Right cardiac atrium (tissue), 5 donors: ENCODE data around the gene LITAF. TPM values are rescaled to one million over a fixed set of nuclear protein-coding genes. Genes with fewer than 3 reads are reported as not detected.

Source experiments
- ATAC-seq, 2 donors: fragments of 200-7000 bp; cut with Tn5 transposase; one replicate each; pipeline versions ENCODE4 v1.8.0 to v1.9.1; 2020; ENCODE audit warnings: moderate library complexity in 2 of 2, mild to moderate bottlenecking in 1 of 2
- DNase-seq, 3 donors: peaks; one replicate each; pipeline ENCODE4 v3.0.0-alpha.2; 2020
- H3K27ac ChIP-seq: one replicate; pipeline ENCODE4 v1.5.1; 2013; ENCODE audit warnings: mild to moderate bottlenecking, low read length, control low read depth, moderate library complexity
- H3K27me3 ChIP-seq: one replicate; pipeline ENCODE4 v1.6.1; 2013; ENCODE audit not compliant: control insufficient read depth, insufficient read depth
- H3K4me1 ChIP-seq: one replicate; pipeline ENCODE4 v1.6.1; 2013; ENCODE audit warnings: low read length; ENCODE audit not compliant: control insufficient read depth, insufficient read depth
- H3K4me3 ChIP-seq: one replicate; pipeline ENCODE4 v1.5.1; 2013; ENCODE audit warnings: low read length, control low read depth
- H3K9me3 ChIP-seq: one replicate; pipeline ENCODE4 v1.6.1; 2013; ENCODE audit warnings: low read length; ENCODE audit not compliant: control insufficient read depth
- WGBS: extraction: QIAGEN DNeasy Blood & Tissue Kit; methylation state at CpG from one replicate; pipeline ENCODE4 v1.1.7; 2013; 5-methylcytosine and 5-hydroxymethylcytosine counted together
- intact Hi-C, 4 donors: fragments of 100-400 bp; cut with DNase I; formaldehyde crosslinking; loops; one replicate each; pipeline versions ENCODE4 v1.11.0 to v1.14.0; 2022 to 2023
- polyA plus RNA-seq: library from polyadenylated mRNA; stranded (reverse); fragments of 200-250 nt; gene quantifications from one replicate; pipeline ENCODE4 v1.2.3, GENCODE V29; 2013
- total RNA-seq, 4 donors: library from RNA; stranded (reverse); fragmentation: NEBNext Ultra II Directional; extraction: Animal tissue kit (Norgen Biotek cat#: 25700); gene quantifications; one replicate each; pipeline ENCODE4 v1.2.1, GENCODE V29; 2021
- donor health status: healthy with polysubstance abuse.
- donor health status: DM: no; HTN: yes; CAD: no.
- donor health status: DM: no; HTN: no; CAD: no.
- donor health status: DM: no; HTN: yes; CAD: no; lungs with severe emphysema.
- donor health status: DM: yes; HTN: yes; CAD: no.

The LITAF gene
- total and polyA plus RNA-seq, 5 donors = 25.7 to 76.5 (median 57.1) TPM

DNA sequence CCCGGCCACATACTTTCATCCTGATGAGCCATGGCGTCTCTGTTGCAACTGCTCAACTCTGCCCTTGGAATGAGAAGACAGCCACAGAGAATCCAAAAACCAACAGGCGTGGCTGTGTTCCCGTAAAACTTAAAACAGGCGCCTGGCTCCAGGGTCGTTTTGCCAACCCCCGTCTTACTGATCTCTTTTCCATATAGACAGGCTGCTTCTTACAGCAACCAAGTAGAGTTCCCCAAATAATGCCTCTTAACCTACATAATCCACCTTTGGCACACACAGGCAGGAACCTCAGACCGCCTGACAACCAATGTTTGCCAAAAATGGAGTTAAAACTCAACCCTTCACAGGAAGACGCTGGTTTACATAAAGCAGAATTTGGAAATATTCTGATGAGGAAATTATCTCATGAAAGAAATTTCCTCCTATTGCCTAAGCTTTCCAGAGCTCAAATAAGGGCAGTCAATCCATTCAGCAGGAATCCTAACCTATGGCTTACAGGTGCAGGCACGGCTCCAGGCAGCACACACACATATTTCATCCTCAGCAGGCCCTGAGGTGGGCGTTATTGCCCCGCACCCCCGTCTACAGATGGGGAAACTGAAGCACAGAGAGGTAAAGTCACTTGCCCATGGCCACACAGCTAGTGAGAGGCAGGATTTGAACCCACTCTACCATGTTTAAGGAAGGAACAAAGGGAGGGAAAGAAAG is 35.8 kb downstream of the LITAF start:
- intact Hi-C loops = no loop called here
- no peak overlapping the region for H3K4me3 ChIP-seq
- DNase-seq = peak in 1 of 3 donors; percentile 18
- H3K9me3 ChIP-seq = no peaks in the 10 kb centered on the region
- peak overlapping the region; percentile 42 for H3K27ac ChIP-seq
- no peaks in the 10 kb centered on the region for H3K27me3 ChIP-seq
- no peaks in the 10 kb centered on the region for H3K4me1 ChIP-seq
- 66% methylated on average over 13 of the region's 13 CpGs for WGBS
- no peak for ATAC-seq

GRCh38 chr16:11547118-11547916 is 39.4 kb downstream of the LITAF start:
- no peak overlapping the region for H3K27ac ChIP-seq
- 84% methylated on average over 13 of the region's 13 CpGs for WGBS
- ATAC-seq = no peak

DNA sequence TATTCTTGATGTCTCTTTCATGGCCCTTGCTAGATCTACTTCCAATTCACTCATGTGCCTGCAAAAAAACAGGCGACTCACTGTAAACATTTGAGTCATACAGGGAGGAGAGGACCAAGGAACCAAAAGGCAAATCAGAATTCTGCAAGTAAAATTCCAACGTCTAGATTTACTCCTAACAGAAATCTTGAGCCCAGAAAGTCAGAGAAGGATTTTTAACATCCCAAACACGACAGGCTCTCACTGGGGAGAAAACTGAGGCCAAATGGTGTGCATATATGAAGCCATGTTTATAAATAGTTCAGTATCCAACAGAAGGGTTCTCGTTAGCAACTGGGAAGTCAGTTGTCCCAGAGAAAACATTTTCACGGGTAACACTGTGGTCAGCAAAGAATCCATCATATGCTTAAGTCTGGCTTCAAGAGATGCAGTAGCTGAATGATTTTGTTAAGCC is 40.1 kb downstream of the LITAF start:
- ATAC-seq (no peak), DNase-seq (no peak)
- Histone ChIP-seq H3K27ac (no peak overlapping the region), H3K4me1 (no peaks in the 10 kb centered on the region), H3K4me3 (no peak overlapping the region), H3K9me3 (no peaks in the 10 kb centered on the region), H3K27me3 (no peaks in the 10 kb centered on the region)
- WGBS = 46% methylated on average over 5 of the region's 5 CpGs
- intact Hi-C loops = no loop called here

More at GRCh38 chr16:11547118-11547916, 39.4 kb downstream of the LITAF start:
- no peaks in the 10 kb centered on the region for H3K9me3 ChIP-seq
- intact Hi-C loops = no loop called here
- H3K27me3 ChIP-seq = no peaks in the 10 kb centered on the region
- peak in 1 of 3 donors; percentile 30 for DNase-seq
- H3K4me3 ChIP-seq = no peak overlapping the region
- no peaks in the 10 kb centered on the region for H3K4me1 ChIP-seq

DNA sequence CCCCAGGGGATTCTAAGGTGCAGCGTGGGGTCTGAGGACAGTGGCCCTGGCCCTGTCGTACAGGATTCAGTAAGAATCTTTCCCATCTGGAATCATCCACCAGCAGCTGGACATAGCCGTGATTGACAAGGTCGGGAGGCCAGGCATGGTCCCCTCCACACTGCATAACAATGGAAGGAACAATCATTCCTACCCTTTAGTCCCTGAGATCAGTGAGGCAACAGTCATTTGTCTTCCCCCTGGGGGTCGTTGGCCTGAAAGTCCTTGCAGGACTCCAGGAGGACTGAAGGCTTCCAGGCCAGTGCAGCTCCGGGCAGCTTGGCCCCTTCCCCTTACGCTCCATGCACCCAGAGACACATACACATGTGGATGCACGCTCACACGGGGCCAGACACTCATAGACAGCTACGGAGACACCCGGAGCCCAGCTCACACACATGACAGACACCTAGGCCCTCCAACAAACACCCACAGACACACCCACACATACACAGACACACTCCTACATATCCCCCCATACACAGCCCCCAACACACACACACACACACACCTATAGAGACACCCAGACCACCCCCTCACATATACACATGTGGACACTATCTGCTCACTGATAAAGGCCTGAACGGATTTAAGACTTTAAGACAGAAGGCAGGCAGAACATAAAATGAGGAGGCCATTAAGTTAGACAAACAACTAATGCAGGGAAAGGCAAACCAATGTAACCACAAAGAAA is 42.9 kb downstream of the LITAF start:
- intact Hi-C loops = no loop called here

DNA sequence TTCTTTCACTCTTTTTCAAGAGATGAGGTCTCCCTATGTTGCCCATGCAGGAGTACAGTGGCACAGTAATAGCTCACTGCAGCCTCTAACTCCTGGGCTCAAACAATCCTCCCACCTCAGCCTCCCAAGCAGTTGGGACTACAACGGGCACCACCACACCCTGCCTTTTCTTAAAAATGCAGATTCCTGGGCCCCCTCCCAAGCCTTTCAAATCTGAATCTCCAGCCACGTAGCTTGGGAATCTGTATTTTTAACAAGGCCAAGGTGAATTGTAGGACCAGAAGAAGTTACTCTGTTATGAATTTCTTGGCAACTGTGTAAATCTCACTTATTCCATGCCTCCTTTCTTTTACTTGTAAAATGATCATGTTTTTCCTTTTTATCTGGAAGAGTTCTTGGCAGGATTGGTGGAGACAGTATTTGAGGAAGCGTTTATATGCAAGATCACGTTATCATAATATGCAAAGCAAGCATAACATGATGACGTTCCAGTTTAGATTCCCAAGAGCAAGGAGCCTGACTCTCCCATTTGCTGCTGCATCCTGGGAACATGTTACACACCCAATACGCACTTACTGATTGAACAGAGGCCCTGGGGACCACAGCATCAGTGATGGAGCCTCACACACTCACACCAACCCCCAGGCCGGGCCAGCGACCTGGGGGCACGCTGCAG is 44.5 kb downstream of the LITAF start:
- H3K9me3 ChIP-seq = no peaks in the 10 kb centered on the region
- no peak for ATAC-seq
- H3K4me1 ChIP-seq = no peaks in the 10 kb centered on the region
- H3K4me3 ChIP-seq = no peak overlapping the region
- WGBS = 50% methylated on average over 9 of the region's 9 CpGs
- DNase-seq = no peak
- intact Hi-C loops = no loop called here
- H3K27ac ChIP-seq = no peak overlapping the region
- no peaks in the 10 kb centered on the region for H3K27me3 ChIP-seq

More for the DNA sequence above, 42.9 kb downstream of the LITAF start:
- Histone ChIP-seq H3K27me3 (no peaks in the 10 kb centered on the region), H3K4me3 (no peak overlapping the region), H3K9me3 (no peaks in the 10 kb centered on the region), H3K4me1 (no peaks in the 10 kb centered on the region), H3K27ac (no peak overlapping the region)
- peak in 1 of 2 donors; percentile 15 for ATAC-seq
- 77% methylated on average over 12 of the region's 12 CpGs for WGBS
- DNase-seq = peak in 1 of 3 donors; percentile 29

GRCh38 chr16:11539641-11540050 is 47.1 kb downstream of the LITAF start:
- no peak for ATAC-seq
- Histone ChIP-seq H3K4me3 (no peak overlapping the region), H3K27ac (no peak overlapping the region), H3K9me3 (no peaks in the 10 kb centered on the region), H3K27me3 (no peaks in the 10 kb centered on the region), H3K4me1 (no peaks in the 10 kb centered on the region)
- WGBS = 53% methylated on average over 4 of the region's 4 CpGs
- no peak for DNase-seq
- intact Hi-C loops = loop anchor here in 2 of 4 donors (10.0 kb wide), 2 partner anchors 175 to 275 kb away; no protein-coding TSS in a partner anchor

DNA sequence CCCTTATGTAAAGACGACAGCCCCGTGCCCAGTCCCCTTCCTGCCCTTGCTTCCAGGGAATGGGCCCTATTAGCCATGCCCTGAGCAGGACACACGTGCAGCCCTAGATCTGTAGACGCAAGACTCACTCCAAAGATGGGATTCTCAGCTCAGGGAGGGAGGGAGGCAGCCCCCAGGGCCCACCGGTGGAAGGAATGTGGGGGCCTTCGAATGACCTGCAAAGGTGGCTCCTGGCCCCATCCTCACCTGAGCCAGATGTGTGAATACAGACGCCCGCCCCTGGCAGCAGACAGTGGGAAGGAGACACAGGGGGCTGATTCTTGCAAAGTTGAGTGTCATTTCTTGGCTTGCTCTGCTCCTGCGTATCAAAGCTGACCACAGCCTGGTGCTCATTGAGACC is 47.8 kb downstream of the LITAF start:
- Histone ChIP-seq H3K4me1 (no peaks in the 10 kb centered on the region), H3K27me3 (no peaks in the 10 kb centered on the region), H3K27ac (no peak overlapping the region), H3K9me3 (no peaks in the 10 kb centered on the region), H3K4me3 (no peak overlapping the region)
- intact Hi-C loops = loop anchor here in 2 of 4 donors (10.0 kb wide), 2 partner anchors 176 to 276 kb away; no protein-coding TSS in a partner anchor
- no peak for ATAC-seq
- 76% methylated on average over 9 of the region's 9 CpGs for WGBS
- no peak for DNase-seq

DNA sequence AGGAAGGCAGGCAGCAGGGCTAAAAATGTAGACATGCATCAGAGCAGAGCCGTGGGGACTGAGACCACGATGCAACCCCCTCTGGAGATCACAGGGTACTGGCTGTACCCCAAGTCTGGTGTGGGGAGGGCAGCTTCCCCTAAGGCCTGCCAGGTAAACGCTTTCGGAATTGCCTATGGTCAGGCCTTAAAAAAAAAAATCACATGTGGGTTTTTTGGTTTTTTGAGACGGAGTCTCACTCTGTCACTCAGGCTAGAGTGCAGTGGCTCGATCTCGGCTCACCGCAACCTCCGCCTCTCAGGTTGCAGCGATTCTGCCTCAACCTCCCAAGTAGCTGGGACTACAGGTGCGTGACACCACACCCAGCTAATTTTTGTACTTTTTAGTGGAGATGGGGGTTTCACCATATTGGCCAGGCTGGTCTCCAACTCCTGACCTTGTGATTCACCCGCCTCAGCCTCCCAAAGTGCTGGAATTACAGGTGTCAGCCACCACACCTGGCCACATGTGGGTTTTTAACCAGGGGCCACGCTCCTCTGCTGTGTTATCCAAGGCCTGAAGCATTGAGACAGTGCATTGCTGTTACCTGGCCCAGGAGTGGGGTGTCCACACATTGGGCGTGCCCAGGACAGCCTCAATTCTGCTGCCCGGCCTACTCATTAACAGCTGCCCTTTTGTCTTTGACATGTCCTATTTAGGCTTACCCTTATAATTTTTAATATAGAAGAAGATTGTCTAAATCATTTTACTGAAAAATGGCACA is 50.4 kb downstream of the LITAF start:
- Histone ChIP-seq H3K9me3 (no peaks in the 10 kb centered on the region), H3K27me3 (no peaks in the 10 kb centered on the region), H3K27ac (no peak overlapping the region), H3K4me3 (no peak overlapping the region), H3K4me1 (no peaks in the 10 kb centered on the region)
- WGBS = 92% methylated on average over 15 of the region's 15 CpGs
- DNase-seq = no peak
- intact Hi-C loops = loop anchor here in 2 of 4 donors (10.0 kb wide), 2 partner anchors 179 to 279 kb away; no protein-coding TSS in a partner anchor
- ATAC-seq = no peak

- ATAC-seq (no peak), DNase-seq (no peak)
- intact Hi-C loops = loop anchor here in 2 of 4 donors (10.0 kb wide), 2 partner anchors 179 to 279 kb away; no protein-coding TSS in a partner anchor
- WGBS = 84% methylated on average over 11 of the region's 11 CpGs
- H3K27ac ChIP-seq = no peak overlapping the region
- no peaks in the 10 kb centered on the region for H3K27me3 ChIP-seq
- no peaks in the 10 kb centered on the region for H3K4me1 ChIP-seq
- no peak overlapping the region for H3K4me3 ChIP-seq
- no peaks in the 10 kb centered on the region for H3K9me3 ChIP-seq
These were observed 51.2 kb downstream of the LITAF start for GRCh38 chr16:11535494-11535893.

GRCh38 chr16:11534262-11534661 is 52.5 kb downstream of the LITAF start:
- ATAC-seq (peak; percentile 11 to 23), DNase-seq (peak in 1 of 3 donors; percentile 46)
- WGBS = 58% methylated on average over 2 of the region's 2 CpGs
- intact Hi-C loops = loop anchor here in 2 of 4 donors (5.0 to 10.0 kb wide), 4 partner anchors 108 to 281 kb away; no protein-coding TSS in a partner anchor
- H3K4me3 ChIP-seq = no peak overlapping the region
- H3K27ac ChIP-seq = no peak overlapping the region
- no peaks in the 10 kb centered on the region for H3K4me1 ChIP-seq
- no peaks in the 10 kb centered on the region for H3K27me3 ChIP-seq
- H3K9me3 ChIP-seq = no peaks in the 10 kb centered on the region
